Ascending aorta (tissue), 2 donors: ENCODE data around the gene SEMA6B. TPM values are rescaled to one million over a fixed set of nuclear protein-coding genes. Genes with fewer than 3 reads are reported as not detected.

Source experiments
- DNase-seq, 2 donors: peaks; one replicate each; pipeline ENCODE4 v3.0.0-alpha.2; 2019; ENCODE audit warnings: low spot score in 2 of 2
- H3K27ac ChIP-seq, 2 donors: fragments of 200-600 bp; sonication (generic); one replicate each; pipeline ENCODE4 v1.5.1; 2016 to 2017; ENCODE audit warnings: mild to moderate bottlenecking in 1 of 2
- H3K27me3 ChIP-seq: fragments of 200-600 bp; sonication (generic); one replicate; pipeline ENCODE4 v1.5.1; 2017
- H3K36me3 ChIP-seq, 2 donors: fragments of 200-600 bp; sonication (generic); one replicate each; pipeline ENCODE4 v1.5.1; 2016
- H3K4me1 ChIP-seq, 2 donors: fragments of 200-600 bp; sonication (generic); one replicate each; pipeline ENCODE4 v1.5.1; 2016 to 2017; ENCODE audit warnings: mild to moderate bottlenecking in 1 of 2
- H3K4me3 ChIP-seq, 2 donors: fragments of 200-600 bp; sonication (generic); one replicate each; pipeline ENCODE4 v1.5.1; 2016 to 2017; ENCODE audit warnings: mild to moderate bottlenecking in 1 of 2
- H3K9me3 ChIP-seq, 2 donors: fragments of 200-600 bp; sonication (generic); one replicate each; pipeline ENCODE4 v1.5.1; 2016
- CTCF ChIP-seq, 3 experiments: fragments of 200-600 bp in 2 of 3; fragments of 450-650 bp in 1 of 3; sonication (generic) in 2 of 3; IDR thresholded peaks; one replicate each; pipeline ENCODE4 v1.5.1; 2016 to 2019; ENCODE audit warnings: antibody characterized with exemption in 3 of 3, mild to moderate bottlenecking in 1 of 3, moderate library complexity in 1 of 3
- intact Hi-C: fragments of 100-400 bp; cut with DNase I; formaldehyde crosslinking; loops from one replicate; pipeline ENCODE4 v1.15.1; 2023
- total RNA-seq: library from RNA; depleted of rRNA; stranded (reverse); fragments of >200 nt; gene quantifications from one replicate; pipeline ENCODE4 v1.1.0, GENCODE V29; 2016

Gene SEMA6B
- total RNA-seq, result 80.6 TPM

- Histone ChIP-seq H3K4me1 (no peaks in the 10 kb centered on the region), H3K4me3 (peak within 1 kb of the TSS in 1 of 2 donors; percentile 45), H3K9me3 (no peaks in the 10 kb centered on the region), H3K27ac (peak within 1 kb of the TSS; percentile 20 to 27), H3K36me3 (no peaks in the 10 kb centered on the region), H3K27me3 (no peaks in the 10 kb centered on the region)
- DNase-seq, result peak in 1 of 2 donors; percentile 73
- intact Hi-C loops, result loop anchor here (2.0 kb wide), 1 partner anchor 231 kb away; the partner anchor contains the start of gene FEM1A
- no peak for TF ChIP-seq CTCF (IDR thresholded peaks at IDR 0.05)
Observed at GRCh38 chr19:4559569-4559968, at the start of gene SEMA6B. Gene SEMA6B, minus strand, starts transcription at chr19:4559684. Its CDS starts 1,227 bp downstream, at chr19:4558457.

- DNase-seq, result no peak
- H3K4me3 ChIP-seq, result no peak overlapping the region
- H3K27me3 ChIP-seq, result peaks cover 9% of the 10 kb centered on the region
- no peak for TF ChIP-seq CTCF (IDR thresholded peaks at IDR 0.05)
- H3K27ac ChIP-seq, result no peak overlapping the region
- no peaks in the 10 kb centered on the region for H3K36me3 ChIP-seq
- no peaks in the 10 kb centered on the region for H3K9me3 ChIP-seq
- intact Hi-C loops, result no loop called here
- peaks cover 0 to 5% of the 10 kb centered on the region in 2 donors for H3K4me1 ChIP-seq
Observed at GRCh38 chr19:4606921-4607678, 47.6 kb upstream of the SEMA6B start.

- Histone ChIP-seq H3K27ac (no peak overlapping the region), H3K27me3 (peaks cover 9% of the 10 kb centered on the region), H3K36me3 (no peaks in the 10 kb centered on the region), H3K9me3 (no peaks in the 10 kb centered on the region), H3K4me1 (peaks cover 0 to 5% of the 10 kb centered on the region in 2 donors), H3K4me3 (no peak overlapping the region)
- DNase-seq, result no peak
- no peak for TF ChIP-seq CTCF (IDR thresholded peaks at IDR 0.05)
- intact Hi-C loops, result no loop called here
Observed at GRCh38 chr19:4606181-4606580, 46.7 kb upstream of the SEMA6B start.

GRCh38 chr19:4604912-4605311 lies 45.4 kb upstream of the SEMA6B start:
- no peak for DNase-seq
- H3K27me3 ChIP-seq, result peaks cover 9% of the 10 kb centered on the region
- H3K36me3 ChIP-seq, result no peaks in the 10 kb centered on the region
- H3K9me3 ChIP-seq, result no peaks in the 10 kb centered on the region
- intact Hi-C loops, result no loop called here
- no peak overlapping the region for H3K27ac ChIP-seq
- H3K4me1 ChIP-seq, result no peaks in the 10 kb centered on the region
- H3K4me3 ChIP-seq, result no peak overlapping the region
- TF ChIP-seq CTCF (IDR thresholded peaks at IDR 0.05), result no peak

- intact Hi-C loops, result no loop called here
- no peak for TF ChIP-seq CTCF (IDR thresholded peaks at IDR 0.05)
- peaks cover 9% of the 10 kb centered on the region for H3K27me3 ChIP-seq
Observed at GRCh38 chr19:4602915-4603314, 43.4 kb upstream of the SEMA6B start.

More at GRCh38 chr19:4602915-4603314, 43.4 kb upstream of the SEMA6B start:
- Histone ChIP-seq H3K4me1 (no peaks in the 10 kb centered on the region), H3K27ac (no peak overlapping the region), H3K36me3 (no peaks in the 10 kb centered on the region), H3K9me3 (no peaks in the 10 kb centered on the region), H3K4me3 (no peak overlapping the region)
- DNase-seq, result no peak
